NCI-H1694 (cell line): ENCODE data around the gene TBC1D8B.
A peak's percentile ranks its signal among the peaks of the same experiment; 100 is the strongest.
"Not testable (repeated sequence)": the region's sequence is repeated elsewhere in the genome, so short reads cannot be mapped to it uniquely, and the experiment has no call there.

ENCODE experiments used
- DNase-seq: peaks from one replicate; lab custom pipeline; 2025; lab: John Stamatoyannopoulos, UW

Gene TBC1D8B

DNA sequence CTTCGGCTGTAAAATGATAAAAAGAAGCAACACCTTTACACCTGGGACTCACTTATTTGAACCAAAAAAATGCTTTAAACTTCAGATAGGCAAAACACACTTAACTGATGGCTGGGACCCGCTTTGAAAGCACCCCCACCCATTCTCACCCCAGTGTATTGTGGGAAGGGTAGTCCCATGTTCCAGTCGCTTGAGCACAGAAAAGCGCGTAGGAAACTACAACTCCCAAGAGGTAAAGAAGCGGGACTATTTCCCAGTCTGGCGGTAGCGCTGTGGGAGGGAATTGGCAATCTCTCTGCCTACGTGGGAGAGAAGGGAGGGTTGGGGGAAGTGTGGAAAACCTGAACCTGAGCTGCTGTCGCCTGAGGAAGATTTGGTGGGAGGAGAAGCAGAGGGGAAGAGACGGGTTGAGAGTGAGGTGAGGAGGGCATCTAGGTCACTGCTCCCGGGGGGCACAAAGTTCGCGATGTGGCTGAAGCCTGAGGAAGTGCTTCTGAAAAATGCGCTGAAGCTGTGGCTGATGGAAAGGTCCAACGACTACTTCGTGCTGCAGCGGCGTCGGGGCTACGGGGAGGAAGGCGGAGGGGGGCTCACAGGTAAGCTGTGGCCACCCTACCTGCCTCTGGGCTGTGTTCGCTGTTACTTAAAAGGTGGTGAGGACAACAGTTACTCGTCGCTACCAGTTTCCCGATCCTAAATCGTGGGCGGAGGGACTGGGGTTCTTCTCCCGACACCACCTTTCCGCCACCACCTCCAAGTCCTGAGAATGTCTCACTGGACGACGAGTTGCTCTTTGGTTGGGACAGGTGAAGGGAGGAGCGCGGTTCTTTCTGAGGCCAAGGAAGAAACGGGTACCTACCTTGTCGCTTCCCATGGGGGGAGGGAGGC, at the start of gene TBC1D8B:
TSS of gene TBC1D8B (plus strand) at position 286 of the 888 bp plus-strand sequence. CDS start at position 467, 181 bp downstream.
- peak; percentile 58 for DNase-seq

DNA sequence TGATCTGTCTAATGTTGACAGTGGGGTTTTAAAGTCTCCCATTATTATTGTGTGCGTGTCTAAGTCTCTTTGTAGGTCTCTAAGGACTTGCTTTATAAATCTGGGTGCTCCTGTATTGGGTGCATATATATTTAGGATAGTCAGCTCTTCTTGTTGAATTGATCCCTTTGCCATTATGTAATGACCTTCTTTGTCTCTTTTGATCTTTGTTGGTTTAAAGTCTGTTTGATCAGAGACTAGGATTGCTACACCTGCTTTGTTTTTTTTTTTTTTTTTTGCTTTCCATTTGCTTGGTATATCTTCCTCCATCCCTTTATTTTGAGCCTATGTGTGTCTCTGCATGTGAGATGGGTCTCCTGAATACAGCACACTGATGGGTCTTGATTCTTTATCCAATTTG, 33.2 kb upstream of the TBC1D8B start:
- not testable (repeated sequence) for DNase-seq

DNA sequence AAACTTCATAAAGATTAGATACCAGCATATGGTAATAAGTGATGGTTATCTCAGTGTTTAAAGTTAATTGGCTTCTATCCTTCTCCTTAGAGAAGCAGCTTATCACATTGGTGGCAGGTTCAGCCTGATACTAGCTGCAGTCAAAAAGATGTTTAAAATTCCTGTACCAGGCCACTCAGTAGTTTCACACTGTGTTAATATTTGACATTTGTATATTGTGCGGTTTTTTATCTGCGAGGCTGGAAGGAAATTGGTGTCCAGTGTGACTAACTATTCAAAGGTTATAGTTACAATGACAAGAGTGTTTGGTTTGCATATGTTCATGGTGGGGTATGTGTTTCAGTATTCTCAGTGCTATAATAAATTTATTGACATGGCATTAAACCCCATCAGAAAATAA, 27.5 kb upstream of the TBC1D8B start:
- DNase-seq, result no peak

DNA sequence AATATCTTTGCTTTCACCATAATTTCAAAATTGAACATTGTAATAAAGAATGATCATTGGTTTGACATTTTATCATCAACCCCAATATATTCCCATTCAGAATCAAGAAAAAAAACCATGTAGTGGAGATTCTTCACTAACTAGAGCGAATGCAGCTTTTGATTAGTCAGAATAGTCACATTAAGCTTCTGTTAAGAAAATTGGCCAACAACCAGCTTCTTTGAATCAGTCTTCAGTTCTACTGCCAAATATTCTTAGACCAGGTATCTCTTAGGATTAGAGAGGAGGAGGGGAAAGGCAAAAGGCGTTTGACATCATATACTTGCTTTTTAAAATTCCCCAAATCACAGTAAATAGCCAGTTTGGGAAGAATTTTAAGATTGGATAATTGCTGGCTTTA, 22.2 kb upstream of the TBC1D8B start:
- no peak for DNase-seq

DNA sequence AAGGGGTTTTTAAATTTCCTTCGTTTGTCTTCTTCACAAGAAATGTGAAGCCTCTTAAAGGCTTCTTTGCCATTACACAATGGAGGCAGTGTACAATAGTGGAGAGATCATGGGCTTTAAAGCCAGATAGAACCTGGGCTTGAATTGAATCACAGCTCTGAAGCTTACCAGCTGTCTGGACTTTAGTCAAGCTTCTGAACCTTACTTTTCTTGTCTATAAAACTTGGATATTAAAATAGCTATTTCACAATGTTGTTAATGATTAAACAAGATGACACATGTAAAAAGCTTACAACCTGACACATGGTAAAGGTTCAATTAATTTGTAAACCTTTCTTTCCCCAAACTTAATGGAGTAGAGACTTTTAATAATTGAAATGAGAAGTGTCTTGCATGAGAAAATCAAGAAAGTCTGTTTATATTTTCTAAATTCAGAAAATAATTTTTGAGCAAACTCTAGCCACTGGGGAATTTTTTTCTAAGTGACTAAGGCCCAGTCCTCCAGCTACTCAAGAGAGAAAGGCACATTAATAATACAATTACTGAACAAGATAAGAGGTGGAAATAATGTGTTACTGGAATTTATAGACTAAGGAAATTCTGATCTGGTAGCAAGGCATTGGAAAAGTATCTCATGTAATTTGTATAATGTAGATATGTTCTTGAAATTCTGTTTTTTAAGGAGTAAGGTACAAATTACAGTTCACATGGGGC, 21.7 kb upstream of the TBC1D8B start:
- DNase-seq, result no peak

DNA sequence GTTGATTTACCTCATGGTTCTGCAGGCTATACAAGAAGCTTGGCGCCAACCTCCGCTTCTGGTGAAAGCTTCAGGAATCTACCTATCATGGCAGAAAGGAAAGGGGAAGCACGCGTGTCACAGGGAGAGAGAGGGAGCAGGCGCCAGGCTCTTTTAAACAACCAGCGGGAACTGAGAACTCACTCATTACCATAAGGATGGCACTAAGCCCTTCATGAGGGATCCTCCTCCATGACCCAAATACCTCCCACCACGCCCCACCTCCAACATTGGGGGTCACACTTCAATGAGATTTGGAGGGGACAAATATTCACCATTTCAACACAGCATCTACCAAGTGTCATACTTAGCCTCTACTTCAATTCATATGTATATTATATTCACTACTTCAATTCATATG, 18.8 kb upstream of the TBC1D8B start:
- DNase-seq, result no peak

DNA sequence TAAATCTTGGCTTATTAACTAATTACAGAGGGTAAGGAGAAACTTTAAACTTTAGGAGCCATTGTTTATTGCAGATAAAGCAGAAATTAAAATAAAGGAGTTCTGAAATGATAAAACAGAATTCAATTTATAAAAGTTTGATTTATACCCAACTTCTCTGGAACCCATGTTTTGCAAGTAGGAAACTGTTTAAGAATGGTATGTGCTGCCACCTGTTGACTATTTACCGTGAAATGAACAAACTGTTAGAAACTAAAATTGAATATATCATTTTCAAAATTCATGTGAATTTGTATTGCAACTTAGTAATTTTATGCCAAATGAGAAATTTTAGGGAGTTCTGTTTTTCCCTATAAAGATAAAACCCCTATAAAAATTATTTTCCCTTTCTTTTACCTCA, 11.0 kb upstream of the TBC1D8B start:
- DNase-seq, result no peak

DNA sequence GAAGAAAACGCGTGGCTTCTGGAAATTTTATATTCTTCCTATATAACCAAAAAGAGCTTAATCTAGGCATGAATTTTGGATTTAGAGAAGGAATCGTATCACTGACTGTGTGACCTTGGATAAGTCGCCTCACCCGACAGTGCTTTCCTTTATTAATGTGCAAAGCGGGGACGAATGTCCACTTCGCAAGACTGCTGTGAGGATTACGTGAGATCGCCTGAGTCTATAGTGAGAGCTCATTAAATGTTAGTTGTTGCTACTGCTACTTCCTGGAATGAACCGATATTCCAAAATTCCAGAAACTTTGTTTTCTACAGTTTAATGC, 448 bp upstream of the TBC1D8B start:
- no peak for DNase-seq

DNA sequence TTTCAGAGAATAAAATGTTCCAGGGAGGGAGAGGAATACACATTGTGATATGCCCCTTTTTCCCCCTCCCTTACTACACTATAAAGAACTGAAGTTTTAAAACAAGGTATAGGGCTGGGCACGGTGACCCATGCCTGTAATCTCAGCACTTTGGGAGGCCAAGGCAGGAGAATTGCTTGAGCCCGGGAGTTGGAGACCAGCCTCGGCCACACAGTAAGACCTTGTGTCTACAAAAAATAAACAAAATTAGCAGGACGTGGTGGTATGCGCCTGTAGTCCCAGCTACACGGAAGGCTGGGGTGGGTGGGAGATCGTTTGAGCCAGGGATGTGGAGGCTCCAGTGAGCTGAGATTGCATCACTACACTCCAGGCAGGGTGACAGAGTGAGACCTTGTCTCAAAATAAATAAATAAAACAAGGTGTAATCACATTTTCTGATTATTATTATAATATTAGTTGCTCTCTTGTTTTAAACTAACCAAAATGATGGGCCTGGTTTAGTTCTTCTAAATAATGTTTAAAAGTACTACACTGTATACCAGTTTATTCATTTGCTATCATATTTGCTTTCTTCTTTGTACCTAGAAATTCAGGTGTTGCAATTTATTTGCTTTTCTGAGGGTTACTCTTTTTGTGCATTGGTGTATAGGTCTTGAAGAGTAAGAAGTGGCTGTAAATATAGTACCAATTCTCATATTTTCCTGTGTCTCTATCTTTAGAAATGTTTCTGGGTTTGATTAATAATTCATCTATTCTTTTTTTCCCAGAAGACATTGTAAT, 8.8 kb downstream of the TBC1D8B start:
- no peak for DNase-seq

DNA sequence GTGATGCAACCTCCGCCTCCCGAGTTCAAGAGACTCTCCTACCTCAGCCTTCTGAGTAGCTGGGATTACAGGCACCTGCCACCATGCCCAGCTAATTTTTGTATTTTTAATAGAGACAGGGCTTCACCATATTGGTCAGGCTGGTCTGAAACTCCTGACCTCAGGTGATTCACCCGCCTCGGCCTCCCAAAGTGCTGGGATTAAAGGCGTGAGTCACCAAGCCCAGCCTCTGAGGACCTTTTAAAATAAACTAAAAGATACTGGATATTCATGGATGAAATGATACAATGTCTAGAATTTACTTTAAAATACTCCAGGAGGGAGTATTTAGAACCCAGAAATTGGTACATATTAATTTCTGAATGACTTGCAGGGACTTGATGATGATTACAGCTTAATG, 10.5 kb downstream of the TBC1D8B start:
- DNase-seq, result not testable (repeated sequence)

DNA sequence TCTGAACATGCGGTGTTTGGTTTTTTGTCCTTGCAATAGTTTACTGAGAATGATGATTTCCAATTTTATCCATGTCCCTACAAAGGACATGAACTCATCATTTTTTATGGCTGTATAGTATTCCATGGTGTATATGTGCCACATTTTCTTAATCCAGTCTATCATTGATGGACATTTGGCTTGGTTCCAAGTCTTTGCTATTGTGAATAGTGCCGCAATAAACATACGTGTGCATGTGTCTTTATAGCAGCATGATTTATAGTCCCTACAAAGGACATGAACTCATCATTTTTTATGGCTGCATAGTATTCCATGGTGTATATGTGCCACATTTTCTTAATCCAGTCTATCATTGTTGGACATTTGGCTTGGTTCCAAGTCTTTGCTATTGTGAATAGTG, 11.6 kb downstream of the TBC1D8B start:
- DNase-seq, result not testable (repeated sequence)

DNA sequence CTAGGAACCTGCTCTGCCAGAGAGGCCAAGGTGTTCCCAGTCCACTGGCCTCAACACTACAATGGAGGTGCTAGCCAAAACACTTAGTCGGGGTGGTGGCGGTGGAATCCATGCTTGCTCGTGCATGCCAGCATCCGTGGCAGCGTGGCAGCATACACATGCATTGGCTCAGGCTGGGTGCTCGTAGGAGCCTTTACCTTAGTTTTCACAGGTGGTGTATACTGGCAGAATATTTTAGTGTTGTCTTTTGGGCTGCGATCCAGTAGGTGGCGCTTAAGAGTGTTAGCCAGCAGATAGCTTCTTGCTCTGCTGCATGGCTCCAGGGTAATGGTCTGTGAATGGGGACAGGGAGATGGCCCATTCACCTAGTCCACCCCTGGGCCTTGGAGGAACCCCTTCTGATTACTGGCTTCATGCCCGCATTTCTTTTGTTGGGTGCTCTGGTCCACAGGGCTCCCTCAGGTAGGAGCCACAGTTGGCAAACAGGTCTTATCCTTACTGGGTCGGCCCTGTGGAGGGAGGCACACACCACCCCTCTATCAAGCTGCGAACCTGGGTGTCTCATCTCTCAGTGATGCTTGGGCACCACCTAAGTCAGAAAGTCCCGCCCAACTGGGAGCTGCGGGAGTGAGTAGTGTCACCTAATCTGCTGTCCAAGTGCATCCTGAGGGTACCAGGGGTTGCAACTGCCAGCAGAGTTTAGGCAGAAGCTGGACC, 60.7 kb downstream of the TBC1D8B start:
- peak; percentile 34 for DNase-seq

DNA sequence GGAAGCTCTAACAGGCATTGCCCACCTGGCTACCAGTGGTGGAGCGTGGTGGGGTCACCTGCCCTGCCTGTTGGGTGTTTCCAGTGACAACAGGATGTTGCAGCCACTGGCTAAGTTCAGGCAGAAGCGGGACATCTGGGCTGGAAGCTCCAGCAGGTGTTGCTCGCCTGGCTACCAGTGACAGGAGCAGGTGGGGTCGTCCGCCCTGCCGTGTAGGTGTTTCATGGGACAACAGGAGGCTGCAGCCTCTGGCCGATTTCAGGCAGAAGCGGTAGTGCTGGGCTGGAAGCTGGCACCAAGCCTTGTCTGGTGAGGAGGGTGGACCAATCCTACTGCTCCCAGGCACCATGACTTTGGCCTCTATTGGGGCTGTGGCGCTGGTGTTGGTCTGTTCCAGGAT, 61.2 kb downstream of the TBC1D8B start:
- DNase-seq, result no peak

DNA sequence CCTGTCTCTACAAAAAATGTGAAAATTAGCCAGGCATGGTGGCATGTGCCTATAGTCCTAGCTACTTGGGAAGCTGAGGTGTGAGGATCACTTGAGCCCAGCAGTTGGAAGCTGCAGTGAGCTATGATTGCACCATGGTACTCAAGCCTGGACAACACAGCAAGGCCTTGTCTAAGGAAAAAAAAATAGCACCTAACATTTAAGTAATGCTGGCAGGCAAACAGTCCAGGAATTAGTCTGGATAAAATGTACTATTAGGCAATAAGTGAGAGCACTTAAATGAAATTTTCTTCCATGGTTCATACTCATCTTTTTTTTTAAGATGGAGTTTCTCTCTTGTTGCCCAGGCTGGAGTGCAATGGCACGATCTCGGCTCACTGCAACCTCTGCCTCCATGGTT, 70.3 kb downstream of the TBC1D8B start:
- DNase-seq, result not testable (repeated sequence)

DNA sequence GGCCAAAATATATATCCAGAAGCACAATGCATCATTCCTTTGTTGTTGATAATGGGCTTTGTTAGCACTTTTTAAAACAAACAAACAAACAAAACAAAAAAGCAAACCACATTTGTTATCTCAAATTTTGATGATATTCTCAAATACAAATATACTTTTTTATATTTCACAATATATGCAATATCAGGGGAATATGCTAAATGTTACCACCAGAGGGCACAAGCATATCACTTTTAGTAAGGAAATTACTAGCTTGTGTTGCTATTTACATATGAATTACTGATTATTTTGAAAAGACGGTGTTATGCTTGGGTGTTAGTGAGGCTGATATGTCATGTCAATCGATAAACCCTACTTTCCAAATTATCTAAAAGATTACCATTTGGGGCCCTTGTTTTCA, 71.6 kb downstream of the TBC1D8B start:
- DNase-seq, result peak; percentile 29

DNA sequence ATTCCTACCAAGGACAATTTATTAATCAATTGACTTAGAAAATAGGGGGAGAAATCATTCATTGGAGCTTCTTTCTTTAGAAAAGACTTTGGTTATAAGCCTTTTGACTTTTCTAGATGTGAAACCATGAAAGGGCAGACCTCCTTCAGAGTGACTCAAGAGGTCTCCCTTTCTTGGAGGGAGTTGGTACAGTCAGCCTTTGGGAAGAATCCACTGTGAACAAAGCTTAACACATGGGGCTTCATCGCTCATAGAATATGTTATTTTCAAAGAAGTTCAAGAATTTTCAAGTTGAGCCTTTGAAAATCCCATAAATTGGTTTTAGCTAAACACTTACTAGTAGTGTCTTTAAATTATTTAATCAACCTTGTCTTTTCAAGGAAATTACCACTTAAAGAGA, 72.7 kb downstream of the TBC1D8B start:
- no peak for DNase-seq

DNA sequence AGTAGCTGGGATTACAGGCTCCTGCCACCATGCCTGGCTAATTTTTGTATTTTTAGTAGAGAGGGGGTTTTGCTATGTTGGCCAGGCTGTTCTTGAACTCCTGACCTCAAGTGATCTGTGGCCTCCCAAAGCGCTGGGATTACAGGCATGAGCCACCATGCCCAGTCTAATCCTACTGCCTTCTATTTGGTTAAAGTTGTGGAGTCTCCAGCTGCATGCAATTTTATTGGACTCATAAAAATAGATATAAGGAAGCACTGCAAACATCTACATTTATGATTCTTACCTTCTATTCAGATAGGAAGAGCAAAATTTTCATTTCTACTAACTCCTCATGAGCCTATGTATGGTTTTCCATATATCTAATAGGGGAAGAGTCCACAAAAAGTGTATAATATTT, 87.0 kb downstream of the TBC1D8B start:
- no peak for DNase-seq

DNA sequence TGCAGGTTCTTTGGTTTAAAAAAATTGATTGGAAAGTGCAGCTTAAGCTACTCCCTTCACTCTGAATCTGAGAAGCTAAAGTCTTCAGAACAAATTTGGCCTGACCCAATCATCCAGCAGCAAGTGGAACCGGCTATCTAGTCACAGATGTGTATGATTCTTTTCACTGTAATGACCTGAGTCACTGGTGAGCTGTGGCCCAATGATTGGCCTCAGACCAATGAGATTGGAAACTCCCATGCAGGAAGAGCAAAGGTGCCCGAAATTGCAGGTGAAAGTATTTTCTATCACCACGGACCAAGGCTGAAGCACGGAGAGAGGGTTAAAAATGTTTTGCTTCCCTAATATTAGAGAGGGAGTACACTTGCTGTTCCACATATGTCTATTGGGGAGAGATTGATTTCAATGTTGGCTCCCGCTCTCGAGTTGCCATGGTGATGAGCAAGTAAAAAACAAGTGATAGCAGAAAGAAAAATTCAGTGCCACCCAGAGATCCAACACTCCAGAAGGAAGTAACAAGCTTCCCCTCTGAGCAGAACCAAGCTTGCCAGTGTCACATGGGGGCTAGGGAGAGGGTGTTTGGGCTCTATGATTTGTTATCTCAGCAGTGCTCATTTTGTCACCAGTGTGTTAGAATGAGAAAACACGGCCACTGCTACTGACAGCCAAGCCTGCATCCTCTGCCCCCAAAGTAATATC, 89.4 kb downstream of the TBC1D8B start:
- no peak for DNase-seq

DNA sequence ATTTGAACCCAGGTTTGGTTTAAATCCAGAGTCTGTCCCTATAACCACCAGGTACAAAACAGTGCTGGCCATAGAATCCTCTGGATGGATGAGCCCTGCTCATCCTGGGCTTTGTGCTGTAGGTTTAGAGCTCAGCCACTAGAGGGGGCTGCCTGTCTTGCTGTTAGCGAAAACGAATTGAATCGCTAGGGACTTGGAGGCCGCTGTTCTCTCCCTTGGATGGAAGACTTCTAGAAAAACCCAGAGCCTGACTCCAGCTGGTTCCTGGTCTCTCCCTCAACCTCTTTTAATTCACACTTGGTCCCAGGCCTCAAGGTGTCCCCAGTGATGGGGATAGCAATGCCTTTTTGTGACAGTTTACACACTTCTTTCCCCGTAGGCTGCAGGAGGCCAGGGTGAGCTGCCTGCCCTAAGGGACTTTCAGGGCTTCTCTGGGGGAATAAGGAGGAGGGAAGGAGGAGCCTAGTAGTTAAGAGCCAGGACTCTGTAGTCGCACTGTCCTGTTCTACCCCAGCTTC, 92.0 kb downstream of the TBC1D8B start:
- peak; percentile 51 for DNase-seq

DNA sequence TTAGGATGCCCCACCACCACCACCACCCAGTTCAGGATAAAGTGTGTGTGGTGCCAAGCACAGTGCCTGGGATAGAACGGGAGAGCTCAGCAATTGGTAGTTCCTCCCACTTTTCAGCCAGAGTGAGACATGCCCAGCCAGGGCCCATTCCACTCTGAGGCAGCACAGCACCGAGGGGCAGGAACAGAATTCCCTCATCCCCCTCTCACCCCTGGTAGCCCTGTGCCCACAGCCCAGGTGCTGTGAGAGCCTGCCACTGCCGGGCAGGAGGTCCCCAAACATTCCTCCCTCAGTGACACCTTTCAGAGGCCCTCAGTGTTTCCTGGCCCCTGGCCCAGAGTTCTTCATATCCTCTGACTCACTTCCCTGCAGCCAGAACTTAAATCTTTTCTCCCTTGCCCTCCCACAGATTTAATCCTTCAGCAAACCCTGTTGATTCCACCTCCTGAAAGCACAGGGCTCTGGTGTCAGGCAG, 92.5 kb downstream of the TBC1D8B start:
- DNase-seq, result no peak

DNA sequence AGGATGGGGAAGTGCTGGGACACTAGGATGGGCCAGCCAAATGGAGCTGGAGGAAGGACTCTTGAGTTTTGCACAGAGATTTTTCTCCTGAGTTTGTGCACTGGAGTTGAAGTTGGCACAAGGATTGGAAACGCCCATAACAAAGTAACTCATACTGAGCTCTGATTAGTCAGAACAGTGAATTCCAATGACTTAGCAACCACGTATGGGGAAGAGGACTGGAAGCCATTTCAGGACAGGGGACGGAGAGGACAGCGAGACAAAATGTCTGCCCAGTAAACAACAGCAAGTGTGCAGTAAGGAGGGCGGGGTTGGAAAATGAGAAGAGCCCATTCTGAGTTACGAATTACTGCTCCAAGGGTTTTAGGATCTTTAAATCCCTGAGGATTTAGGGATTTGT, 94.8 kb downstream of the TBC1D8B start:
- no peak for DNase-seq
